COR-L47 (cell line): ENCODE results near the gene FSTL4.

Source experiments
- DNase-seq: peaks from one replicate; lab custom pipeline; 2025; lab: John Stamatoyannopoulos, UW

FSTL4 gene

DNA sequence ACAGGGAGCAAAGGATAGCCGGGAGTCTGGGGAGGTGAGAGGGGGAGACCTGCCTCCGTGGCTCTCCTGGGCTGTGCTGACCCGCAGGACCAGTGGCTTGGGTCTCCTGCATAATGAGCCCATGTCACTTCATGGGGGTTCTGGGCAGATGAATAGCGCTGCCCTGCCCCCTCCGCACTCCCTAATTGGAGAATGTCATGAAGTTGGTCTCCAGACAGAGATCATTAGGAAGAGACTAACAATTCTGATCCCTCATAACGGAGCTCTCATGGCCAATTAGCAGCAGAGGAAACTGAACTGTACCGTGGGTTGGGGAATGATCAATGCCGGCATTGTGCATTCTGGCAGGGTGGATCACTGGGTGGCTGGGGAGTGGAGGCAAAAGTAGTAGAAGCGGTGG is 186.1 kb downstream of the FSTL4 start:
- no peak for DNase-seq

- DNase-seq: no peak
Observed at GRCh38 chr5:133425764-133426163, 186.6 kb downstream of the FSTL4 start.

- peak; percentile 95 for DNase-seq
Observed at GRCh38 chr5:133425222-133425621, 187.1 kb downstream of the FSTL4 start.

GRCh38 chr5:133423618-133424282 is 188.6 kb downstream of the FSTL4 start:
- no peak for DNase-seq

GRCh38 chr5:133423011-133423617 is 189.2 kb downstream of the FSTL4 start:
- DNase-seq: no peak

- no peak for DNase-seq
Observed at GRCh38 chr5:133421806-133422205, 190.5 kb downstream of the FSTL4 start.

DNA sequence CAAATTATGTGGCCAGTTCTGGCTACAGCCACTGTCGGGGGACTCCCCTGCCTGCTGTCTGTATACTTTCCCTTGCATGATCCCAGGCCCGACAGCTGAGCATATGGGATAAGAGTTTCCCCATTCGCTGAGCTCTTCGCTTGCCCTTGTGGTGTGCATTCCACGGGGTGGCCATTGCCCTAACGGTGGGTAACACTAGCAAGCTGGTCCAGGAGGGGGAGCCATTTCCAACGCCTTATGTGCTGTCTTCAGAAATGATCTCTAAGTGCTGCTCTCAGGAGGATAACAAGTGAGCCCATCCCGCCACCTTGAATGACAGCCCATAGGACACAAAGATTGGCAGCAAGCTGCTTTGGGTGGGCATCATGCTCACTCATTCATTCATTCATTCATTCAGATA is 190.9 kb downstream of the FSTL4 start:
- peak; percentile 9 for DNase-seq

GRCh38 chr5:133420440-133421301 is 191.7 kb downstream of the FSTL4 start:
- DNase-seq: no peak

GRCh38 chr5:133415906-133416305 is 196.4 kb downstream of the FSTL4 start:
- DNase-seq: no peak

- no peak for DNase-seq
Observed at GRCh38 chr5:133415506-133415905, 196.8 kb downstream of the FSTL4 start.

GRCh38 chr5:133412661-133413060 is 199.7 kb downstream of the FSTL4 start:
- no peak for DNase-seq

DNA sequence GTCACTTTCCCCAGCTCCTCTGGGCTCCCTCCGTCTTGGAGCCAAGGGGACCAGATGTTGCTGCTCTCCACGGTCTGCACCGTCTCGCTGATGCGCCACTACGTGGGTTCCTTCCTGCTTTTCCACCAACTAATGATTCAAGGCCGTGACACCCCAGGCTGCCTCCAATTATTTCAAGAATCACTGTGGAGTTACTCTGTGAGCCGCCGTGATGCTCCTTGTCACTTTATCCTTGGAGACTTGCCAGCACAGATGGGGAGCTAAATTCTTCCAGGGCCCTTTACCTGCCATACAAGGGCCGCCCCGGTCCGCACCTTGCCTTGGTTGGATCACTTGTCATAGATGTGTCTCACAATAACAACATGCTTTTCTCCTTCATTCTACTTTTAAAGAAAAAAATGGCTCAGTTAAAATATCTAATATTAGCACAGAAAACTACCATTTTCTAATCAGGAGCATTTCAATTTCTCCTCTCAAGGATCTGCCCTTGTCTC is 202.0 kb downstream of the FSTL4 start:
- DNase-seq: no peak

GRCh38 chr5:133409210-133409674 is 203.1 kb downstream of the FSTL4 start:
- no peak for DNase-seq

DNA sequence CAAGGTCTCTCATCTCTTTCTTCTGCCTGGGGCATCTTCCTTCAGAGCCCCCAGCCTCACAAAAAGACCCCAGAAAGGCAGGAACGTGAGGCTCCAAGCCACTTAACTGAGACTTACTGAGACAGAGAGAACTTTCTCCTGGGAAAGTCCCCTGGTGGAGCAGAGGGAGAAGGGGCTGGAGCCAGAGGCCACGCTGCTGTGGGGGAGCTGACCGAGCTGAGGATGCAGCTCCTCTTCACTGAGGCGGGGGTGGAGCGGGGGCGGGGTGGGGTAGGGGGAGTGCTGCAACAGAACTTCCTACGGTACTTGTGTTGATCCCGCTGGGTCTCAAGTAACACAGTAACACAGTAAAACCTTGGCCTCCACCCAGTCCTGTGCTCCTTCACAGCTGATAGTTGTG is 204.0 kb downstream of the FSTL4 start:
- DNase-seq: no peak

GRCh38 chr5:133406977-133407632 is 205.2 kb downstream of the FSTL4 start:
- DNase-seq: no peak

DNA sequence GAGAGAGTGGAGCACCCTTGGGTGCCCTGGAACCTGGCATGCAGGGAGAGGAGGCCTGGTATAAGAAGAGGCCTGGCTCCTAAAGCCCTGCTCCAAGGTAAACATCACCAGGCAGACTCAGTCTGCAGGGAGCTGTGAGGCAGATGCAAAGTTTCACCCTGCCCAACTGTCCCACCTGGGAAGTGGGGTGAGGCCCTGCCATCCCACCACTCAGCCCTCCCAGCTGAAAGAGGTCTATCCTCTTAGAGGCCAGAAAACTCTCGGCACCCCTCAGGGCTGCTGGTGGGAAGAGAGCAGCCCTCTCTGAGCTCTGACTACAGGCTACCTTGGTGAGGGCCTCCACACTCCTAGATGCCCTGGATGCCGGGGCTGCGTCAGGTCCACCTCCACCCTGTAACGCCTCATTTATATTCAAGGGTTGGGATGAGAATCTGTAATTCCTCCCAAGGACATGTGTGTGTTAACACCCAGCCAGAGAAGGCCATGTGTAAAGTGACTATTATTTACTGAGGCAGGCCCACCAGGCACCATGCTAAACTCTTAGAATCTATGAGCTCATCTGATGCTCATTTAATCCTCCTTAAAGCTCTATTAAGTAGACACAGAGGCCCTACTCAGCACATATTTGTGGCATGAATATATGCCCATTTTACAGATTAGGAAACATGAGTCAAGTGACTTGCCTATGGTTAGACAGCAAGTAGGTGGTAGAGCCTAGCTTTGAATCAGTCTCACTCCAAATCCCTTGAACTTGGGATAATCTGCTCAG is 205.9 kb downstream of the FSTL4 start:
- DNase-seq: no peak

DNA sequence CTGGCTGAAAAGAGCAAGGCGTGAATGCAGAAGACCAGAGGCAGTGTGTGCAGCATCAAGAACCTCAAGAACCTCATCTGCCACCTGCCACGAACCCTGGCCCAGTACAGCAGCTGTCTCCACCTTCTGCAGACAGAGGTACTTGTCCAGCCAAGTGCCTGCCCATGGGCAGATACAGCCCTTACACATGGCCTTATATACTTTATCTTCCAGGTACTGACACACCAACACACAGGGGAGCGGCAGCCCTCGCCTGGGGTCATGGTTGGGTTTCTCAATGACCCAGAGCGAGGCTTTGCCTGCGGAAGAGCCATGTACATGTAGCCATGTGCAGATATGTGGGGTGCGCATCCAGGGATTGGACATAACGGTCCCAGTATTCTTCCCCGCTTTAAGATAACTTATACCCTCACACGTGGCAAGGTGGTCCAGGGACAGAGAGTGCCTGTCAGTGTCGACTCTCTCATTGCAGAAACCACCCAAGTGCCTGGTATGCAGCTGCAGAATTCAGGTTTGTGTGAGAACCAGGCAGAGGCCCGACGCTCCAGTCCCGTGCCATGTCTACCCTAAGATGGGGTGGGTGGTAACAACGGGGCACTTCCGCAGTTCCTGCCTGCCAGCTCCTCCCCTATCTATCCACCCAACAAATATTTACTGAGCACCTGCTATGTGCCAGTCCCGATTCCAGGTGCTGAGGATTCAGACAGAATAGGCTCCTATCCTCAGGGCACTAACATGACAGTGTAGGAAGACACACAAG is 206.9 kb downstream of the FSTL4 start:
- DNase-seq: no peak

- no peak for DNase-seq
Observed at GRCh38 chr5:133404724-133405123, 207.6 kb downstream of the FSTL4 start.

DNA sequence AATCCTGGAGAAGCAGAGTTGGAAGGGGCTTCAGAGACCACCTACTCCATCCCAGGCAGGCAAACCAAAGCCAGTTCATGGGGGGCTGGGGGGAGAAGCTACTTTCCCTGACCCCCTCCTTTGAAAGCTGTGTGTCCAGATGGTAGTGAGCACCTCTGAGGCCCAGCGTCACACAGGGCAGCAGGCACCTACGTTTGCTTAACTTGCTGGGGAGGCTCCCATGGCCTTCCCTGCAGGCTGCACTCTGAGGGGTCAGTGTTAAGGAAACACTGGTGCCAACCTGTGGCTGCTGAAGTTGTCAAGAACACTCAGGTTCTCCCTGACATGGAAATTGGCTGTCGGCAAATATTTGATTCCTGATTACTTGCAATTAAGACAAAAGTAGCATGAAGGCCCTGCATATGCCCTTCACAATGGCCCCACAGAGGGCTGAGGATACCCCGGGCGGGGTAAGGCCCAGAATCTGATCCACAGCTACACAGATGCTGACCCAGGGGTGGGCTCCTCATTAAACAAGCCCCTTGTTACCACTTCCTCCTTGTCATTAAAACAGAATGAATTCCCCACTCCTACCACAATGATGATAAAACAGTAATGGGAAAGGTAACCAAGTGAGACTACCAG is 208.5 kb downstream of the FSTL4 start:
- DNase-seq: no peak

GRCh38 chr5:133402775-133403174 is 209.6 kb downstream of the FSTL4 start:
- no peak for DNase-seq
